ENCODE measurements around the gene GABRE.

Gene GABRE

DNA sequence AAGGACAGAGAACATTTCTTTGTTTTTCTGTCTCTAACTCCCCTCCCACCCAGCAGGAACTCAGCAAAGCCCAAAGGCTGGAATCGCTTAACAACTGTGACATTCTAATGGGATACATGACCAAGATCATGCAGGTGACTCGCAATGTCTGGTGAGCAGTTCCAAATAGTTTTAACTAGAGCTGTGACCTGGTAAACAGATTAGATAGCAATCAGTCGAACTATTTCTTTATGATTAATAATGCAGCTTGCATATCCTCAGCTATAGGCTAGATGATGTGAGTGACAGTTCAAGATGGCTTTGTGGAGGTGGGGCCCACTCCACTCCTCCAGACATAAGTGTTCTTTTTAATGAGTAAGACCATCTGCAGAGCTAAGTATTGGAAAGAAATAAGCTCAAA lies 20.0 kb upstream of the GABRE start:
- Mint-ChIP-seq H3K27ac (no peak overlapping the region), H3K27me3 (ENCODE audit: low read depth, poor library complexity) (no peaks in the 10 kb centered on the region), H3K4me3 (no peak overlapping the region), H3K36me3 (ENCODE audit: low read depth) (no peaks in the 10 kb centered on the region), H3K4me1 (no peaks in the 10 kb centered on the region), H3K9me3 (peaks cover 18% of the 10 kb centered on the region)
- no peak for DNase-seq
- TF ChIP-seq, protein P1, sequence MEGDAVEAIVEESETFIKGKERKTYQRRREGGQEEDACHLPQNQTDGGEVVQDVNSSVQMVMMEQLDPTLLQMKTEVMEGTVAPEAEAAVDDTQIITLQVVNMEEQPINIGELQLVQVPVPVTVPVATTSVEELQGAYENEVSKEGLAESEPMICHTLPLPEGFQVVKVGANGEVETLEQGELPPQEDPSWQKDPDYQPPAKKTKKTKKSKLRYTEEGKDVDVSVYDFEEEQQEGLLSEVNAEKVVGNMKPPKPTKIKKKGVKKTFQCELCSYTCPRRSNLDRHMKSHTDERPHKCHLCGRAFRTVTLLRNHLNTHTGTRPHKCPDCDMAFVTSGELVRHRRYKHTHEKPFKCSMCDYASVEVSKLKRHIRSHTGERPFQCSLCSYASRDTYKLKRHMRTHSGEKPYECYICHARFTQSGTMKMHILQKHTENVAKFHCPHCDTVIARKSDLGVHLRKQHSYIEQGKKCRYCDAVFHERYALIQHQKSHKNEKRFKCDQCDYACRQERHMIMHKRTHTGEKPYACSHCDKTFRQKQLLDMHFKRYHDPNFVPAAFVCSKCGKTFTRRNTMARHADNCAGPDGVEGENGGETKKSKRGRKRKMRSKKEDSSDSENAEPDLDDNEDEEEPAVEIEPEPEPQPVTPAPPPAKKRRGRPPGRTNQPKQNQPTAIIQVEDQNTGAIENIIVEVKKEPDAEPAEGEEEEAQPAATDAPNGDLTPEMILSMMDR (IDR thresholded peaks at IDR 0.05), result no peak

DNA sequence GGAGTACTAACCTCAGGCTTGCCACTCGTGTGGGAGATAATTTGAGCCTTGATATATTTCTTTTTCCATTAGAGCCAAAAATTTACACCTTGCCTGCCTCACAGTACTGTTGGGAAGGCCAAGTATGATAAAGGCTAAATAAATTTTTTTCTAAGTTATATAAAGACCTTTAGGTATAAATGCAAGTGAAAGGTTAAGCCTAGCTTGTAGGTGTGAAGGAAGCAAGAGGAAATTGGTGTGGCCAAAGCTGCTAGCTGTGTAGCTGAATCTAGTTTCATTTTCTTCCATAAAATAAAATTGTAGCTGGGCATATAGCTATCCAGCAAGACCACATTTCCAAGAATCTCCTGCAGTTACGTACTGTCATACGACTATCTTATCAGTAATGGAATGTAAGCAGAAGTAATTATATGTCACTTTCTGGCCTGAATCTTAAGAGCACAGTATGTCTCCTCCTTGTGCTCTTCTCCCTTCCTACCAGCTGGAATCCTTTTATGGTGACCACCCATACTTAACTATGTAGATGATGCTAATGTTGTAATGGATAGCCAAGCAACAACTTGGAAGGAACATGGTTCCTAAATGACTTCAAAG lies 14.3 kb upstream of the GABRE start:
- H3K9me3 Mint-ChIP-seq, result peaks cover 37% of the 10 kb centered on the region
- TF ChIP-seq, protein P1 (IDR thresholded peaks at IDR 0.05), result no peak
- no peak for DNase-seq
- no peak overlapping the region for H3K4me3 Mint-ChIP-seq
- no peaks in the 10 kb centered on the region for H3K36me3 Mint-ChIP-seq (ENCODE audit: low read depth)
- no peaks in the 10 kb centered on the region for H3K4me1 Mint-ChIP-seq
- H3K27ac Mint-ChIP-seq, result no peak overlapping the region
- peaks cover 3% of the 10 kb centered on the region for H3K27me3 Mint-ChIP-seq (ENCODE audit: low read depth, poor library complexity)

DNA sequence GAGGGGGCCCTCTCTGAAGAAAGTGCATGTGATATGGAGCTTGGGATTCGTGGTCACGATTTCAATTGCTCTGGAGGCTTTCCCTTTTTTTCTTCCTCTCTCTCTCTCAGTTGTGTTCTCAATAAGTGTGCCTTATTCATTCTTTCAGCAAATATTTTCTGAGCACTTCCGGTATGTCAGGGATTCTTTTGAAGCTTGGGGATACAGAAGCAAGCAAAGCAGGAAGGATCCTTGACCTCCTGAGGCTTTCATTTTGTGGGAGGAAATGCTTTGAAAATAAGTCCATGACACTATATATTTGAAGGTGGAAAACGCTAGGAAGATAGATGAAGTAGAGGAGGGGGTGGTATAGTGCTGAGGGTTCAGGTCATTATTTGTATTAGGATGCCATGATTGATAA lies 12.6 kb upstream of the GABRE start:
- DNase-seq, result no peak
- no peaks in the 10 kb centered on the region for H3K36me3 Mint-ChIP-seq (ENCODE audit: low read depth)
- TF ChIP-seq, protein P1 (IDR thresholded peaks at IDR 0.05), result no peak
- H3K27me3 Mint-ChIP-seq (ENCODE audit: low read depth, poor library complexity), result peaks cover 3% of the 10 kb centered on the region
- no peak overlapping the region for H3K4me3 Mint-ChIP-seq
- no peak overlapping the region for H3K27ac Mint-ChIP-seq
- no peaks in the 10 kb centered on the region for H3K4me1 Mint-ChIP-seq
- H3K9me3 Mint-ChIP-seq, result peaks cover 41% of the 10 kb centered on the region

DNA sequence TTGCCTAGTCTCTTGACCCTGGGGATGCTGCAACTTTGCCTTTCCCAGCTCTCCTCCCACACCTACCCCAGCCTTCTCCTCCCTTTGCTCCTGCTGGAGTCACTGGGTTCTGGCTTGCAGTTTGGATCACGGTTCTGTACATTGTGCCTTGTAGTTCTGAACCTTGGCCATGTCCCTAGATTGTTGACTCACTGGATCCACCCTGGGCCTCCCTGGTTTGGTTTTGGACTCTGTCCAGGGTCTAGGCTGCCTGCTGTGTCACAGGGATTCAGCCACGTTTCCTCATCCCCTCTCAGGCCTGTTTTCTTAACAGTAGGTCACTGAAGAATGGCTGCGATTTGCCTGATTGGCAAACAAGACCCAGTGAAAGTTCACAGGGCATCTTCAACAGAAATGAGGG lies 11.5 kb upstream of the GABRE start:
- TF ChIP-seq, protein P1 (IDR thresholded peaks at IDR 0.05), result no peak
- no peaks in the 10 kb centered on the region for H3K4me1 Mint-ChIP-seq
- H3K9me3 Mint-ChIP-seq, result peaks cover 41% of the 10 kb centered on the region
- no peaks in the 10 kb centered on the region for H3K36me3 Mint-ChIP-seq (ENCODE audit: low read depth)
- no peak overlapping the region for H3K4me3 Mint-ChIP-seq
- no peak overlapping the region for H3K27ac Mint-ChIP-seq
- H3K27me3 Mint-ChIP-seq (ENCODE audit: low read depth, poor library complexity), result peaks cover 3% of the 10 kb centered on the region
- DNase-seq, result no peak

DNA sequence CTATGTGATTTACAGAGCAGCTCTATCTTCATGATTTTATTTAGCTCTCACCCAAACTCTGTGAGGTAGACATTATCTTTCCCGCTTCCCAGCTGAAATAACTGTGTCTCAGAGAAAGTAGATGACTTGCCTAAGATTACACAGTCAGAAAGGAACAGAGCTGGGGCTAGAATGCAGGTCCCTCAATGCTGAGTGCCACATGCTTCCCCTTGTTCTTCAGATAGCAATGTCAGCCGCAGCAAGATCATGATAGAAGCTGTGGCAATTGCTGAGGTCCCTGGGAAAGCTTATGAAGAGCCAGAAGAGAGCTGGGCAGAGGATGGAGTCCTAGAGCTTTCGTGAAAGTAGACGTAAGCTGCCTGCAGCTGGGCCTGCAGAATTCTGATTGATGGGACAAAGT lies 11.1 kb upstream of the GABRE start:
- peaks cover 3% of the 10 kb centered on the region for H3K27me3 Mint-ChIP-seq (ENCODE audit: low read depth, poor library complexity)
- no peaks in the 10 kb centered on the region for H3K36me3 Mint-ChIP-seq (ENCODE audit: low read depth)
- no peak overlapping the region for H3K4me3 Mint-ChIP-seq
- no peak for DNase-seq
- no peak overlapping the region for H3K27ac Mint-ChIP-seq
- no peaks in the 10 kb centered on the region for H3K4me1 Mint-ChIP-seq
- peaks cover 41% of the 10 kb centered on the region for H3K9me3 Mint-ChIP-seq
- TF ChIP-seq, protein P1 (IDR thresholded peaks at IDR 0.05), result no peak

DNA sequence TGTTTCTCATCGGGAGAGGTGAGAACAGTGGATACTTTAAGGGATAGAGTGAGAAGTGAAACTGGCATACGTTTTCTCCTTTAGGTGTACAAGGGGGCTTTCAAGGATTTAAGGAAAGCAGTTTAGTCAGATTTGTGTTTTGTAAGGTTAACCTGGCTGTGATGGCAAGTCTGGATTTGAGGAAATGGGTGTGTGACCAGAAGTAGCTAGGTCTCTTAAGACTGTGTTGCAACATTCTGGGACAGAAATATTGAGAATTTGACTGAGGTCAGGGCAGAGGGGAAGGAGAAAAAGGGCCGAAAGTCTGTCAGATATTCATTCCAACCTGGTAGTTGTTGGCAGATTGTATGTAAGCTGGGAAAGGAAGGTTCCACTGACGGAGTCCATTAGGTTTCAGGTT lies 10.4 kb upstream of the GABRE start:
- Mint-ChIP-seq H3K27ac (no peak overlapping the region), H3K4me3 (no peak overlapping the region), H3K4me1 (no peaks in the 10 kb centered on the region), H3K27me3 (ENCODE audit: low read depth, poor library complexity) (peaks cover 3% of the 10 kb centered on the region), H3K9me3 (peaks cover 41% of the 10 kb centered on the region), H3K36me3 (ENCODE audit: low read depth) (no peaks in the 10 kb centered on the region)
- no peak for DNase-seq
- TF ChIP-seq, protein P1 (IDR thresholded peaks at IDR 0.05), result no peak
